Breast epithelium (tissue), 4 donors: ENCODE data around the gene GATB. TPM values are rescaled to one million over a fixed set of nuclear protein-coding genes. Genes with fewer than 3 reads are reported as not detected.

Source experiments
- DNase-seq, 2 donors: peaks; one replicate each; pipeline ENCODE4 v3.0.0-alpha.2; 2019; ENCODE audit warnings: low spot score in 2 of 2
- H3K27ac ChIP-seq, 2 donors: fragments of 200-600 bp; sonication (generic) in 1 of 2; one replicate each; pipeline ENCODE4 v1.5.1; 2016 to 2019; ENCODE audit warnings: mild to moderate bottlenecking in 1 of 2
- H3K27me3 ChIP-seq, 2 donors: fragments of 200-600 bp; sonication (generic) in 1 of 2; one replicate each; pipeline versions ENCODE4 v1.5.1 to v1.6.0; 2017 to 2019; ENCODE audit warnings: control low read depth in 1 of 2, mild to moderate bottlenecking in 1 of 2
- H3K36me3 ChIP-seq: fragments of 200-600 bp; one replicate; pipeline ENCODE4 v1.5.1; 2019
- H3K4me1 ChIP-seq, 2 donors: fragments of 200-600 bp; sonication (generic); one replicate each; pipeline ENCODE4 v1.5.1; 2016 to 2019; ENCODE audit warnings: control low read depth in 1 of 2
- H3K4me3 ChIP-seq, 3 donors: fragments of 200-600 bp; sonication (generic); 1 replicate in 2 of 3; 2 replicates in 1 of 3; pipeline ENCODE4 v1.5.1; 2016 to 2019; ENCODE audit warnings: mild to moderate bottlenecking in 3 of 3, moderate library complexity in 2 of 3
- H3K9me3 ChIP-seq, 2 donors: fragments of 200-600 bp; sonication (generic) in 1 of 2; one replicate each; pipeline ENCODE4 v1.5.1; 2016 to 2019; ENCODE audit warnings: control low read depth in 1 of 2
- CTCF ChIP-seq, 3 donors: fragments of 450-650 bp; IDR thresholded peaks; one replicate each; pipeline ENCODE4 v1.5.1; 2016 to 2017; ENCODE audit warnings: antibody characterized with exemption in 3 of 3, mild to moderate bottlenecking in 3 of 3, moderate library complexity in 3 of 3
- POLR2A ChIP-seq: fragments of 450-650 bp; IDR thresholded peaks from one replicate; pipeline ENCODE4 v1.6.1; 2016; ENCODE audit warnings: antibody characterized with exemption, mild to moderate bottlenecking, moderate library complexity
- POLR2AphosphoS5 ChIP-seq, 3 donors: sonication (generic); formaldehyde crosslinking; IDR thresholded peaks; one replicate each; pipeline ENCODE4 v1.6.1; 2017; ENCODE audit warnings: antibody characterized with exemption in 3 of 3
- intact Hi-C: fragments of 100-400 bp; cut with DNase I; formaldehyde crosslinking; loops from one replicate; pipeline ENCODE4 v1.15.1; 2023; ENCODE audit warnings: low total_unique reads
- total RNA-seq, 3 donors: library from RNA; depleted of rRNA; stranded (reverse); fragments of >200 nt; gene quantifications; one replicate each; pipeline ENCODE4 v1.1.0, GENCODE V29; 2016

GATB gene
- total RNA-seq, 3 donors from 2014 or later: 12.8 to 26.6 (median 20.6) TPM

- intact Hi-C loops: no loop called here
- H3K4me3 ChIP-seq: no peak overlapping the region
- H3K36me3 ChIP-seq: no peaks in the 10 kb centered on the region
- no peak for TF ChIP-seq POLR2A
- no peak for TF ChIP-seq POLR2AphosphoS5 (IDR thresholded peaks at IDR 0.05)
- no peak for TF ChIP-seq CTCF (IDR thresholded peaks at IDR 0.05)
- no peaks in the 10 kb centered on the region for H3K9me3 ChIP-seq
- no peak overlapping the region for H3K27ac ChIP-seq
- H3K27me3 ChIP-seq: no peaks in the 10 kb centered on the region
- no peaks in the 10 kb centered on the region for H3K4me1 ChIP-seq
- DNase-seq: no peak
Observed at GRCh38 chr4:151640381-151640780, 120.4 kb downstream of the GATB start.

GRCh38 chr4:151638295-151638858 lies 122.4 kb downstream of the GATB start:
- no peak for TF ChIP-seq POLR2A
- no peak for TF ChIP-seq POLR2AphosphoS5 (IDR thresholded peaks at IDR 0.05)
- TF ChIP-seq CTCF (IDR thresholded peaks at IDR 0.05): no peak
- Histone ChIP-seq H3K27ac (no peak overlapping the region), H3K9me3 (no peaks in the 10 kb centered on the region), H3K4me3 (no peak overlapping the region), H3K27me3 (no peaks in the 10 kb centered on the region), H3K4me1 (no peaks in the 10 kb centered on the region), H3K36me3 (no peaks in the 10 kb centered on the region)
- intact Hi-C loops: no loop called here
- DNase-seq: no peak

GRCh38 chr4:151631349-151631748 lies 129.5 kb downstream of the GATB start:
- intact Hi-C loops: no loop called here
- TF ChIP-seq CTCF (IDR thresholded peaks at IDR 0.05): no peak
- TF ChIP-seq POLR2A: no peak
- TF ChIP-seq POLR2AphosphoS5 (IDR thresholded peaks at IDR 0.05): no peak
- DNase-seq: no peak

GRCh38 chr4:151629097-151629783 lies 131.6 kb downstream of the GATB start:
- Histone ChIP-seq H3K9me3 (no peaks in the 10 kb centered on the region), H3K4me1 (no peaks in the 10 kb centered on the region), H3K4me3 (no peak overlapping the region), H3K36me3 (no peaks in the 10 kb centered on the region), H3K27ac (no peak overlapping the region), H3K27me3 (no peaks in the 10 kb centered on the region)
- TF ChIP-seq POLR2AphosphoS5 (IDR thresholded peaks at IDR 0.05) (no peak), POLR2A (no peak), CTCF (IDR thresholded peaks at IDR 0.05) (no peak)
- no peak for DNase-seq
- intact Hi-C loops: no loop called here

More at GRCh38 chr4:151631349-151631748, 129.5 kb downstream of the GATB start:
- H3K27me3 ChIP-seq: no peaks in the 10 kb centered on the region
- no peaks in the 10 kb centered on the region for H3K4me1 ChIP-seq
- no peak overlapping the region for H3K27ac ChIP-seq
- H3K9me3 ChIP-seq: no peaks in the 10 kb centered on the region
- no peaks in the 10 kb centered on the region for H3K36me3 ChIP-seq
- H3K4me3 ChIP-seq: no peak overlapping the region

- no peaks in the 10 kb centered on the region for H3K27me3 ChIP-seq
- no peaks in the 10 kb centered on the region for H3K36me3 ChIP-seq
- TF ChIP-seq POLR2A (no peak), CTCF (IDR thresholded peaks at IDR 0.05) (no peak), POLR2AphosphoS5 (IDR thresholded peaks at IDR 0.05) (no peak)
- H3K9me3 ChIP-seq: no peaks in the 10 kb centered on the region
- intact Hi-C loops: no loop called here
- DNase-seq: no peak
- no peak overlapping the region for H3K27ac ChIP-seq
- H3K4me3 ChIP-seq: no peak overlapping the region
- no peaks in the 10 kb centered on the region for H3K4me1 ChIP-seq
Observed at GRCh38 chr4:151628001-151628608, 132.7 kb downstream of the GATB start.
